Measurements from ENCODE around the gene CACHD1.

CACHD1 gene

GRCh38 chr1:64538389-64538788, 68.5 kb downstream of the CACHD1 start:
- DNase-seq, result no peak
- in situ Hi-C loops (cut with MboI; ENCODE audit: low pct_unique_long_range_greater_than_20kb, low sequenced_read_pairs), result no loop called here

- DNase-seq, result no peak
- in situ Hi-C loops (cut with MboI; ENCODE audit: low pct_unique_long_range_greater_than_20kb, low sequenced_read_pairs), result no loop called here
These were observed 69.4 kb downstream of the CACHD1 start for GRCh38 chr1:64539289-64539688.

- in situ Hi-C loops (cut with MboI; ENCODE audit: low pct_unique_long_range_greater_than_20kb, low sequenced_read_pairs), result no loop called here
- peak; percentile 7 for DNase-seq
These were observed 69.9 kb downstream of the CACHD1 start for GRCh38 chr1:64539781-64540218.

GRCh38 chr1:64540265-64540791, 70.4 kb downstream of the CACHD1 start:
- DNase-seq, result peak; percentile 31
- in situ Hi-C loops (cut with MboI; ENCODE audit: low pct_unique_long_range_greater_than_20kb, low sequenced_read_pairs), result no loop called here

GRCh38 chr1:64542118-64542517, 72.2 kb downstream of the CACHD1 start:
- in situ Hi-C loops (cut with MboI; ENCODE audit: low pct_unique_long_range_greater_than_20kb, low sequenced_read_pairs), result no loop called here
- no peak for DNase-seq

GRCh38 chr1:64543831-64544230, 73.9 kb downstream of the CACHD1 start:
- in situ Hi-C loops (cut with MboI; ENCODE audit: low pct_unique_long_range_greater_than_20kb, low sequenced_read_pairs), result no loop called here
- no peak for DNase-seq

- in situ Hi-C loops (cut with MboI; ENCODE audit: low pct_unique_long_range_greater_than_20kb, low sequenced_read_pairs), result no loop called here
- no peak for DNase-seq
These were observed 75.4 kb downstream of the CACHD1 start for GRCh38 chr1:64545118-64545843.

GRCh38 chr1:64546013-64546412, 76.1 kb downstream of the CACHD1 start:
- in situ Hi-C loops (cut with MboI; ENCODE audit: low pct_unique_long_range_greater_than_20kb, low sequenced_read_pairs), result no loop called here
- DNase-seq, result no peak

- in situ Hi-C loops (cut with MboI; ENCODE audit: low pct_unique_long_range_greater_than_20kb, low sequenced_read_pairs), result no loop called here
- no peak for DNase-seq
These were observed 79.7 kb downstream of the CACHD1 start for GRCh38 chr1:64549464-64550239.

GRCh38 chr1:64550510-64550909, 80.6 kb downstream of the CACHD1 start:
- in situ Hi-C loops (cut with MboI; ENCODE audit: low pct_unique_long_range_greater_than_20kb, low sequenced_read_pairs), result no loop called here
- DNase-seq, result no peak

GRCh38 chr1:64550946-64551605, 81.1 kb downstream of the CACHD1 start:
- no peak for DNase-seq
- in situ Hi-C loops (cut with MboI; ENCODE audit: low pct_unique_long_range_greater_than_20kb, low sequenced_read_pairs), result no loop called here

GRCh38 chr1:64553285-64553684, 83.4 kb downstream of the CACHD1 start:
- no peak for DNase-seq
- in situ Hi-C loops (cut with MboI; ENCODE audit: low pct_unique_long_range_greater_than_20kb, low sequenced_read_pairs), result no loop called here

GRCh38 chr1:64555947-64556346, 86.0 kb downstream of the CACHD1 start:
- in situ Hi-C loops (cut with MboI; ENCODE audit: low pct_unique_long_range_greater_than_20kb, low sequenced_read_pairs), result no loop called here
- DNase-seq, result no peak

- in situ Hi-C loops (cut with MboI; ENCODE audit: low pct_unique_long_range_greater_than_20kb, low sequenced_read_pairs), result no loop called here
- no peak for DNase-seq
These were observed 92.1 kb downstream of the CACHD1 start for GRCh38 chr1:64561993-64562392.

GRCh38 chr1:64563958-64564565, 94.1 kb downstream of the CACHD1 start:
- in situ Hi-C loops (cut with MboI; ENCODE audit: low pct_unique_long_range_greater_than_20kb, low sequenced_read_pairs), result no loop called here
- no peak for DNase-seq

GRCh38 chr1:64564891-64565290, 95.0 kb downstream of the CACHD1 start:
- no peak for DNase-seq
- in situ Hi-C loops (cut with MboI; ENCODE audit: low pct_unique_long_range_greater_than_20kb, low sequenced_read_pairs), result no loop called here

GRCh38 chr1:64567426-64568170, 97.7 kb downstream of the CACHD1 start:
- in situ Hi-C loops (cut with MboI; ENCODE audit: low pct_unique_long_range_greater_than_20kb, low sequenced_read_pairs), result no loop called here

GRCh38 chr1:64568171-64568450, 98.2 kb downstream of the CACHD1 start:
- in situ Hi-C loops (cut with MboI; ENCODE audit: low pct_unique_long_range_greater_than_20kb, low sequenced_read_pairs), result no loop called here
- DNase-seq, result no peak

More at GRCh38 chr1:64567426-64568170, 97.7 kb downstream of the CACHD1 start:
- DNase-seq, result no peak

- in situ Hi-C loops (cut with MboI; ENCODE audit: low pct_unique_long_range_greater_than_20kb, low sequenced_read_pairs), result no loop called here
- peak; percentile 47 for DNase-seq
These were observed 99.5 kb downstream of the CACHD1 start for GRCh38 chr1:64569411-64569810.

Measured in KBM-7 (cell line).